MCF 10A (cell line): ENCODE data around the gene MON2. TPM values are rescaled to one million over a fixed set of nuclear protein-coding genes. Genes with fewer than 3 reads are reported as not detected.

Source experiments
- BruUV-seq: library from RNA; stranded (reverse); fragments of 400-500 nt; replicated peaks from 2 replicates; lab custom pipeline; 2021; lab: Mats Ljungman, UMichigan
- CTCF ChIA-PET: fragments of 300-600 bp; sonication (Branson Sonifier 250); formaldehyde crosslinking; extraction: SDS; loops from one replicate; lab custom pipeline; 2021; ENCODE audit warnings: antibody characterized with exemption, inconsistent platforms; lab: Yijun Ruan, JAX
- POLR2A ChIA-PET: fragments of 300-600, 350-650 bp; sonication (Branson Sonifier 250); formaldehyde crosslinking; extraction: SDS; loops from one replicate; lab custom pipeline; 2020; ENCODE audit warnings: antibody characterized with exemption, inconsistent platforms; lab: Yijun Ruan, JAX
- DNase-seq: peaks from one replicate; pipeline ENCODE4 v3.0.0-alpha.2; 2018; ENCODE audit not compliant: unreplicated experiment
- H3K27ac Mint-ChIP-seq: one replicate; pipeline ENCODE4 v1.8.0; 2022; ENCODE audit warnings: mild to moderate bottlenecking, low read depth, mixed read lengths; ENCODE audit not compliant: unreplicated experiment
- H3K27me3 Mint-ChIP-seq: one replicate; pipeline ENCODE4 v1.8.0; 2022; ENCODE audit warnings: mixed read lengths; ENCODE audit not compliant: insufficient read depth, unreplicated experiment
- H3K36me3 Mint-ChIP-seq: one replicate; pipeline ENCODE4 v1.8.0; 2022; ENCODE audit warnings: mild to moderate bottlenecking, moderate library complexity, mixed read lengths; ENCODE audit not compliant: insufficient read depth, unreplicated experiment
- H3K4me1 Mint-ChIP-seq: one replicate; pipeline ENCODE4 v1.8.0; 2022; ENCODE audit warnings: mixed read lengths; ENCODE audit not compliant: insufficient read depth, unreplicated experiment
- H3K4me3 Mint-ChIP-seq: one replicate; pipeline ENCODE4 v1.8.0; 2022; ENCODE audit warnings: mild to moderate bottlenecking, moderate library complexity, mixed read lengths; ENCODE audit not compliant: unreplicated experiment
- H3K9me3 Mint-ChIP-seq: one replicate; pipeline ENCODE4 v1.8.0; 2022; ENCODE audit warnings: mixed read lengths; ENCODE audit not compliant: unreplicated experiment
- intact Hi-C: fragments of 100-400 bp; cut with micrococcal nuclease; formaldehyde crosslinking; loops from 2 replicates; pipeline ENCODE4 v1.14.1; 2022
- total RNA-seq: library from RNA; stranded (reverse); gene quantifications from 2 replicates; pipeline ENCODE4 v1.2.3, GENCODE V29; 2022
- TF ChIP-seq, protein P1 (sequence below): fragments of 200-600 bp; IDR thresholded peaks from one replicate; pipeline ENCODE4 v1.8.0; 2022; ENCODE audit warnings: antibody characterized with exemption, mild to moderate bottlenecking; ENCODE audit not compliant: unreplicated experiment

The MON2 gene
- total RNA-seq, 1 experiment from 2014 or later = 49.5 TPM

- ChIA-PET POLR2A (interaction anchor here (1.1 kb wide), 1 partner anchor 27 kb away, joined by 3 read pairs; no protein-coding TSS in a partner anchor), CTCF (interaction anchor here (11.6 kb wide), 1 partner anchor 221 kb away, joined by 241 read pairs; no protein-coding TSS in a partner anchor)
- no peaks in the 10 kb centered on the region for H3K27me3 Mint-ChIP-seq
- no peaks in the 10 kb centered on the region for H3K4me1 Mint-ChIP-seq
- DNase-seq = no peak
- H3K4me3 Mint-ChIP-seq = no peak overlapping the region
- peaks cover 21% of the 10 kb centered on the region for H3K36me3 Mint-ChIP-seq
- no peaks in the 10 kb centered on the region for H3K9me3 Mint-ChIP-seq
- BruUV-seq = no TSS peak
- TF ChIP-seq, protein P1, sequence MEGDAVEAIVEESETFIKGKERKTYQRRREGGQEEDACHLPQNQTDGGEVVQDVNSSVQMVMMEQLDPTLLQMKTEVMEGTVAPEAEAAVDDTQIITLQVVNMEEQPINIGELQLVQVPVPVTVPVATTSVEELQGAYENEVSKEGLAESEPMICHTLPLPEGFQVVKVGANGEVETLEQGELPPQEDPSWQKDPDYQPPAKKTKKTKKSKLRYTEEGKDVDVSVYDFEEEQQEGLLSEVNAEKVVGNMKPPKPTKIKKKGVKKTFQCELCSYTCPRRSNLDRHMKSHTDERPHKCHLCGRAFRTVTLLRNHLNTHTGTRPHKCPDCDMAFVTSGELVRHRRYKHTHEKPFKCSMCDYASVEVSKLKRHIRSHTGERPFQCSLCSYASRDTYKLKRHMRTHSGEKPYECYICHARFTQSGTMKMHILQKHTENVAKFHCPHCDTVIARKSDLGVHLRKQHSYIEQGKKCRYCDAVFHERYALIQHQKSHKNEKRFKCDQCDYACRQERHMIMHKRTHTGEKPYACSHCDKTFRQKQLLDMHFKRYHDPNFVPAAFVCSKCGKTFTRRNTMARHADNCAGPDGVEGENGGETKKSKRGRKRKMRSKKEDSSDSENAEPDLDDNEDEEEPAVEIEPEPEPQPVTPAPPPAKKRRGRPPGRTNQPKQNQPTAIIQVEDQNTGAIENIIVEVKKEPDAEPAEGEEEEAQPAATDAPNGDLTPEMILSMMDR = no peak
- no peak overlapping the region for H3K27ac Mint-ChIP-seq
- intact Hi-C loops = no loop called here
Observed at GRCh38 chr12:62576503-62576902, 109.9 kb downstream of the MON2 start.

DNA sequence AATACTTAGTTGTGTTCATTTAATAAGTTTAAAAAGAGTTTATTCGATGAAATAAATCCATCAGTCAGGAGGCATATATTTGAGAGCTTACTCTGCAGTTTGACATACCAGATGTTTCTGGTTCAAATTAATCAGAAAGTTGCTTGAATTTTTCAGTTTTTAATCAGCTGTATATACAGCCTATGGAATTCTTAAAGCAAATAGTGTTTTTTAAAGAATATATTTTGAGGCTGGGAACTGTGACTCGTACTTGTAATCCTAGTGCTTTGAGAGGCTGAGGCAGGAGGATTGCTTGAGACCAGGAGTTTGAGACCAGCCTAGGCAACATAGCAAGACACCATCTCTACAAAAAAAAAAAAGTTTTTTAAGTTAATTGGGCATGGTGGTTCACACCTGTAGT, 112.1 kb downstream of the MON2 start:
- intact Hi-C loops = no loop called here
- TF ChIP-seq, protein P1 = no peak
- ChIA-PET CTCF (interaction anchor here (0.7 to 11.6 kb wide), 4 partner anchors 35 to 235 kb away, joined by 3 to 241 read pairs (median 5); no protein-coding TSS in a partner anchor), POLR2A (interaction anchor here (1.8 kb wide), 1 partner anchor 216 kb away, joined by 6 read pairs; no protein-coding TSS in a partner anchor)
- Mint-ChIP-seq H3K4me1 (no peaks in the 10 kb centered on the region), H3K36me3 (peaks cover 23% of the 10 kb centered on the region), H3K27me3 (no peaks in the 10 kb centered on the region), H3K27ac (no peak overlapping the region), H3K4me3 (no peak overlapping the region), H3K9me3 (no peaks in the 10 kb centered on the region)
- BruUV-seq = no TSS peak
- no peak for DNase-seq

DNA sequence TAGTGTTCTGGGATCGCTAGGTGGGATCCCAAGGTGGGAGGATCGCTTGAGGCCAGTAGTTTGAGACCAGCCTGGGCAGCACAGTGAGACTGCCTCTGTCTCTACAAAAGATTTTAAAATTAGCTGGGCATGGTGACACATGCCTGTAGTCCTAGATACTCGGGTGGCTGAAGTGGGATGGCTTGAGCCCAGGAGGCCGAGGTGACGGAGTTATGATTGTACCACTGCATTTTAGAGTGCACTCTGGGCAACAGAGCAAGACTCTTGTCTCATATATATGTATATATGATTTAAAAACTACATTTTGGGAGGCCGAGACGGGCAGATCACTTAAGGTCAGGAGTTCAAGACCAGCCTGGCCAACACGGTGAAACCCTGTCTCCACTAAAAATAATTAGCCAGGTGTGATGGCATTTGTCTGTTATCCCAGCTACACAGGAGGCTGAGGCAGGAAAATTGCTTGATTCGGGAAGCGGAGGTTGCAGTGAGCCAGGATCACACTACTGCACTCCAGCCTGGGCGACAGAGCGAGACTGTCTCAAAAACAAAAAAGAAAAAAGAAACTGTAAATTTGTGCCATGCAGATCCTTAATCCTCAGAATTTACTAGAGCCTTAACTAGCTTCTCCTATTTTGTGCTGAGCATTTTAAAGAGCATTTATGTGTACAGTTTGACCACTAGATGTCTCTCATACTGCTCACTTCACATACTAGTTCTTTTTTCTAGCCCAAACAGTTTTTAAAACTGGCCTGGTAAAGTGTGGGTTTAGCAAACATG, 114.8 kb downstream of the MON2 start:
- intact Hi-C loops = loop anchor here (1.0 to 2.0 kb wide), 5 partner anchors 22 to 488 kb away; no protein-coding TSS in a partner anchor
- Mint-ChIP-seq H3K4me3 (no peak overlapping the region), H3K4me1 (no peaks in the 10 kb centered on the region), H3K27ac (no peak overlapping the region), H3K36me3 (peaks cover 21% of the 10 kb centered on the region), H3K9me3 (no peaks in the 10 kb centered on the region), H3K27me3 (no peaks in the 10 kb centered on the region)
- no TSS peak for BruUV-seq
- ChIA-PET POLR2A (interaction anchor here (0.7 to 1.6 kb wide), 3 partner anchors 22 to 221 kb away, joined by 3 to 8 read pairs (median 6); no protein-coding TSS in a partner anchor), CTCF (interaction anchor here (0.8 to 11.6 kb wide), 28 partner anchors 8 to 771 kb away, joined by 3 to 241 read pairs (median 6); no protein-coding TSS in a partner anchor)
- TF ChIP-seq, protein P1 = peak; percentile 49
- DNase-seq = peak; percentile 53

DNA sequence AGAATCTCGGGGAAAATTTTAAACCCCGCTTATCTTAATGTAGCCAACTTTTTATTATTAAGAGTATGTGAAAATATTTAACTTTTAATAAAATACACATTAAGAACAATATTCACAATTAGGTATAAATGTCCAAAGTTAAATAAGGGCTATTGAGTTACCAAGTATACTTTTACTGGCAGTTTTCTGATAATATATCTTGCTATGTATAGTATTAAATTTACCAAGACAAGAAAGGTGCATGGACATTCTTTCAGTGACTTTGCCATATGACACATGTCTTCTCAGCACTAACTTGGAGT, 115.4 kb downstream of the MON2 start:
- intact Hi-C loops = no loop called here
- CTCF ChIA-PET = interaction anchor here (0.6 to 11.6 kb wide), 26 partner anchors 8 to 487 kb away, joined by 3 to 241 read pairs (median 6); no protein-coding TSS in a partner anchor
- POLR2A ChIA-PET = interaction anchor here (1.0 to 1.6 kb wide), 2 partner anchors 21 to 212 kb away, joined by 6 to 8 read pairs; no protein-coding TSS in a partner anchor
- Mint-ChIP-seq H3K4me3 (no peak overlapping the region), H3K9me3 (no peaks in the 10 kb centered on the region), H3K4me1 (no peaks in the 10 kb centered on the region), H3K27me3 (no peaks in the 10 kb centered on the region), H3K36me3 (peaks cover 26% of the 10 kb centered on the region), H3K27ac (no peak overlapping the region)
- TF ChIP-seq, protein P1 = no peak
- BruUV-seq = no TSS peak
- DNase-seq = no peak
